ENCODE measurements around the gene ADAMTS9. TPM values are rescaled to one million over a fixed set of nuclear protein-coding genes. Genes with fewer than 3 reads are reported as not detected.

The ADAMTS9 gene
- total RNA-seq, 4 donors from 2014 or later = 6.3 to 20.1 (median 13.0) TPM

DNA sequence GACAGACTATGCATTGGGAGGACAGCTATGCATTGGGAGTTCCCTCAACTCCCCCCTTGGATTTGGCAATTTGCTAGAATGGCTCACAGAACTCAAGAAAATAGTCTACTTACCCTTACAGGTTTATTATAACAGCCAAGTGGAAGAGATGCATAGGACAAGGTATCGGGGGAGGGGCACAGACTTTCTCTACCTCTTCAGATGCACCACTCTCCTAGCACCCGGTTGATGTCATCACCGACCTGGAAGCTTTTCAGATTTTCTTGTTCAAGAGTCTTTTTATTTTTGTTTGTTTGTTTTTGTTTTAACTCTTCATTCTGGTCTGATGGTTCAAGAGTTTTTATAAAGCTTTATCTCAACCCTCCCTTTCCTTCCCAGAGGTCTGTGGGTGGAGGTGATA is 20.7 kb upstream of the ADAMTS9 start:
- no peaks in the 10 kb centered on the region for H3K27me3 ChIP-seq
- no peak overlapping the region for H3K27ac ChIP-seq
- H3K4me1 ChIP-seq = no peaks in the 10 kb centered on the region
- no peaks in the 10 kb centered on the region for H3K9me3 ChIP-seq
- 82 to 84% methylated on average over 3 of the region's 3 CpGs for WGBS, 2 donors (ENCODE audit: low coverage in 1 of 2)
- no peaks in the 10 kb centered on the region for H3K36me3 ChIP-seq
- no peak for DNase-seq
- no peak overlapping the region for H3K4me3 ChIP-seq
- in situ Hi-C loops (cut with MboI; ENCODE audit: low pct_ligation_motif_present in 1 of 4, low pct_unique_long_range_greater_than_20kb in 1 of 4, low sequenced_read_pairs in 3 of 4) = no loop called here
- intact Hi-C loops (cut with DNase I; ENCODE audit: low total_unique reads) = no loop called here
- TF ChIP-seq POLR2A (IDR thresholded peaks at IDR 0.05) (no peak), CTCF (IDR thresholded peaks at IDR 0.05) (no peak), POLR2AphosphoS5 (IDR thresholded peaks at IDR 0.05) (no peak), EP300 (IDR thresholded peaks at IDR 0.05; ENCODE audit: low read depth) (no peak)

DNA sequence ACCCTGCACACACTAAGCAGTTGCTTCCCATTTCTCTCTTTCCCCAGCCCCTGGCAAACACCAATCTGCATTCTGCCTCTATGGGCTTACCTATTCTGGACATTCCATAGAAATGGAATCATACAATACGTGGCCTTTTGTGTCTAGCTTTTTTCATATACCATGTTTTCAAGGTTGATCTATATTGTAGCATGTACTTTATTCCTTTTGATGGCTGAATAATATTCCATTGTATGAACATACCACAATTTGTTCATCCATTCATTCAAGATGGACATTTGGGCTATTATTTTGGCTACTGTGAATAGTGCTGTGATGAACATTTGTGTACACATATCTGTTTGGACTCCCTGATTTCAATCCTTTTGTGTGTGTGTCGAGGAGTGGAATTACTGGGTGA is 18.1 kb upstream of the ADAMTS9 start:
- TF ChIP-seq EP300 (IDR thresholded peaks at IDR 0.05; ENCODE audit: low read depth) (no peak), POLR2AphosphoS5 (IDR thresholded peaks at IDR 0.05) (no peak), CTCF (IDR thresholded peaks at IDR 0.05) (no peak), POLR2A (IDR thresholded peaks at IDR 0.05) (no peak)
- Histone ChIP-seq H3K27me3 (no peaks in the 10 kb centered on the region), H3K4me1 (no peaks in the 10 kb centered on the region), H3K27ac (no peak overlapping the region), H3K4me3 (no peak overlapping the region), H3K36me3 (no peaks in the 10 kb centered on the region), H3K9me3 (no peaks in the 10 kb centered on the region)
- WGBS, 2 donors (ENCODE audit: low coverage in 1 of 2) = 72 to 77% methylated on average over 2 of the region's 2 CpGs
- intact Hi-C loops (cut with DNase I; ENCODE audit: low total_unique reads) (loop anchor here (2.0 kb wide), 1 partner anchor 535 kb away; no protein-coding TSS in a partner anchor), in situ Hi-C loops (cut with MboI; ENCODE audit: low pct_ligation_motif_present in 1 of 4, low pct_unique_long_range_greater_than_20kb in 1 of 4, low sequenced_read_pairs in 3 of 4) (no loop called here)
- no peak for DNase-seq

- Histone ChIP-seq H3K4me1 (no peaks in the 10 kb centered on the region), H3K9me3 (no peaks in the 10 kb centered on the region), H3K36me3 (no peaks in the 10 kb centered on the region), H3K4me3 (no peak overlapping the region), H3K27ac (no peak overlapping the region), H3K27me3 (no peaks in the 10 kb centered on the region)
- TF ChIP-seq POLR2AphosphoS5 (IDR thresholded peaks at IDR 0.05) (no peak), CTCF (IDR thresholded peaks at IDR 0.05) (no peak), POLR2A (IDR thresholded peaks at IDR 0.05) (no peak), EP300 (IDR thresholded peaks at IDR 0.05; ENCODE audit: low read depth) (no peak)
- in situ Hi-C loops (cut with MboI; ENCODE audit: low pct_ligation_motif_present in 1 of 4, low pct_unique_long_range_greater_than_20kb in 1 of 4, low sequenced_read_pairs in 3 of 4) = loop anchor here in 1 of 4 donors (25.0 kb wide), 1 partner anchor 715 kb away; no protein-coding TSS in a partner anchor
- 69 to 89% methylated on average over 2 of the region's 2 CpGs for WGBS, 2 donors (ENCODE audit: low coverage in 1 of 2)
- no peak for DNase-seq
- intact Hi-C loops (cut with DNase I; ENCODE audit: low total_unique reads) = no loop called here
These were observed 9.1 kb upstream of the ADAMTS9 start for GRCh38 chr3:64696896-64697295.

GRCh38 chr3:64694114-64694513 is 6.3 kb upstream of the ADAMTS9 start:
- H3K9me3 ChIP-seq = no peaks in the 10 kb centered on the region
- H3K4me1 ChIP-seq = peaks cover 0 to 7% (median 1%) of the 10 kb centered on the region in 4 donors
- DNase-seq = no peak
- no peaks in the 10 kb centered on the region for H3K27me3 ChIP-seq
- TF ChIP-seq POLR2A (IDR thresholded peaks at IDR 0.05) (no peak), EP300 (IDR thresholded peaks at IDR 0.05; ENCODE audit: low read depth) (no peak), POLR2AphosphoS5 (IDR thresholded peaks at IDR 0.05) (no peak), CTCF (IDR thresholded peaks at IDR 0.05) (no peak)
- H3K36me3 ChIP-seq = no peaks in the 10 kb centered on the region
- WGBS, 2 donors (ENCODE audit: low coverage in 1 of 2) = 98% methylated on average over 2 of the region's 2 CpGs; no CpG with 5 or more reads in 1 of the 2 donors
- in situ Hi-C loops (cut with MboI; ENCODE audit: low pct_ligation_motif_present in 1 of 4, low pct_unique_long_range_greater_than_20kb in 1 of 4, low sequenced_read_pairs in 3 of 4) (loop anchor here in 1 of 4 donors (25.0 kb wide), 1 partner anchor 718 kb away; no protein-coding TSS in a partner anchor), intact Hi-C loops (cut with DNase I; ENCODE audit: low total_unique reads) (no loop called here)
- H3K4me3 ChIP-seq = no peak overlapping the region
- H3K27ac ChIP-seq = no peak overlapping the region
